Loucy (cell line): ENCODE measurements around the gene CCN2.

Source experiments
- H2AFZ ChIP-seq: fragments of 200-600 bp; sonication (generic); 2 replicates; pipeline ENCODE4 v1.6.0; 2016; ENCODE audit warnings: antibody characterized with exemption, mild to moderate bottlenecking, low read length, moderate library complexity
- H3F3A ChIP-seq: fragments of 200-600 bp; 2 replicates; pipeline ENCODE4 v1.6.0; 2016; ENCODE audit warnings: antibody characterized with exemption, low read depth, mild to moderate bottlenecking
- H3K27me3 ChIP-seq: fragments of 200-600 bp; sonication (generic); 2 replicates; pipeline ENCODE4 v1.6.1; 2014; ENCODE audit warnings: low read length, mild to moderate bottlenecking; ENCODE audit not compliant: insufficient read depth, poor library complexity, severe bottlenecking
- H3K36me3 ChIP-seq: fragments of 200-600 bp; sonication (generic); 2 replicates; pipeline ENCODE4 v1.6.1; 2016; ENCODE audit warnings: low read length; ENCODE audit not compliant: insufficient read depth
- H3K4me1 ChIP-seq: fragments of 200-600 bp; sonication (generic); 2 replicates; pipeline ENCODE4 v1.5.1; 2014; ENCODE audit warnings: low read length, mild to moderate bottlenecking; ENCODE audit not compliant: insufficient read depth, poor library complexity, severe bottlenecking
- H3K4me2 ChIP-seq: fragments of 200-600 bp; sonication (generic); 2 replicates; pipeline ENCODE4 v1.6.0; 2014; ENCODE audit warnings: antibody characterized with exemption, low read length, low read depth, mild to moderate bottlenecking; ENCODE audit not compliant: poor library complexity, severe bottlenecking
- H3K4me3 ChIP-seq: fragments of 200-600 bp; sonication (generic); 2 replicates; pipeline ENCODE4 v1.5.1; 2014; ENCODE audit warnings: low read length, mild to moderate bottlenecking, mixed read lengths; ENCODE audit not compliant: poor library complexity, severe bottlenecking
- H3K79me2 ChIP-seq: fragments of 200-600 bp; sonication (generic); 2 replicates; pipeline ENCODE4 v1.6.1; 2014; ENCODE audit warnings: low read length; ENCODE audit not compliant: insufficient read depth
- H3K9ac ChIP-seq: fragments of 200-600 bp; sonication (generic); 2 replicates; pipeline ENCODE4 v1.6.0; 2014; ENCODE audit warnings: mild to moderate bottlenecking, low read depth, low read length, moderate library complexity; ENCODE audit not compliant: poor library complexity, severe bottlenecking
- H3K9me2 ChIP-seq: fragments of 200-600 bp; sonication (generic); replicated peaks from 2 replicates; pipeline ENCODE4 v1.6.1; 2016; ENCODE audit warnings: low read depth, low read length, mixed read lengths
- H3K9me3 ChIP-seq: fragments of 200-600 bp; sonication (generic); 2 replicates; pipeline ENCODE4 v1.6.1; 2014; ENCODE audit warnings: mild to moderate bottlenecking, antibody characterized with exemption, low read length, low read depth; ENCODE audit not compliant: insufficient read depth
- H4K20me1 ChIP-seq: fragments of 200-600 bp; sonication (generic); 2 replicates; pipeline ENCODE4 v1.6.0; 2014; ENCODE audit warnings: antibody characterized with exemption, low read length, mild to moderate bottlenecking; ENCODE audit not compliant: insufficient read depth, poor library complexity, severe bottlenecking
- EZH2phosphoT487 ChIP-seq: fragments of 200-600 bp; IDR thresholded peaks from 2 replicates; pipeline ENCODE4 v1.6.1; 2018; ENCODE audit warnings: antibody characterized with exemption, mild to moderate bottlenecking, moderate library complexity, borderline replicate concordance
- TF ChIP-seq, protein P1 (sequence below): fragments of 200-600 bp; sonication (generic); conservative IDR thresholded peaks from 2 replicates; pipeline ENCODE4 v1.5.1; 2014; ENCODE audit warnings: mild to moderate bottlenecking, antibody characterized with exemption, low read length

CCN2 gene, protein sequence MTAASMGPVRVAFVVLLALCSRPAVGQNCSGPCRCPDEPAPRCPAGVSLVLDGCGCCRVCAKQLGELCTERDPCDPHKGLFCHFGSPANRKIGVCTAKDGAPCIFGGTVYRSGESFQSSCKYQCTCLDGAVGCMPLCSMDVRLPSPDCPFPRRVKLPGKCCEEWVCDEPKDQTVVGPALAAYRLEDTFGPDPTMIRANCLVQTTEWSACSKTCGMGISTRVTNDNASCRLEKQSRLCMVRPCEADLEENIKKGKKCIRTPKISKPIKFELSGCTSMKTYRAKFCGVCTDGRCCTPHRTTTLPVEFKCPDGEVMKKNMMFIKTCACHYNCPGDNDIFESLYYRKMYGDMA

DNA sequence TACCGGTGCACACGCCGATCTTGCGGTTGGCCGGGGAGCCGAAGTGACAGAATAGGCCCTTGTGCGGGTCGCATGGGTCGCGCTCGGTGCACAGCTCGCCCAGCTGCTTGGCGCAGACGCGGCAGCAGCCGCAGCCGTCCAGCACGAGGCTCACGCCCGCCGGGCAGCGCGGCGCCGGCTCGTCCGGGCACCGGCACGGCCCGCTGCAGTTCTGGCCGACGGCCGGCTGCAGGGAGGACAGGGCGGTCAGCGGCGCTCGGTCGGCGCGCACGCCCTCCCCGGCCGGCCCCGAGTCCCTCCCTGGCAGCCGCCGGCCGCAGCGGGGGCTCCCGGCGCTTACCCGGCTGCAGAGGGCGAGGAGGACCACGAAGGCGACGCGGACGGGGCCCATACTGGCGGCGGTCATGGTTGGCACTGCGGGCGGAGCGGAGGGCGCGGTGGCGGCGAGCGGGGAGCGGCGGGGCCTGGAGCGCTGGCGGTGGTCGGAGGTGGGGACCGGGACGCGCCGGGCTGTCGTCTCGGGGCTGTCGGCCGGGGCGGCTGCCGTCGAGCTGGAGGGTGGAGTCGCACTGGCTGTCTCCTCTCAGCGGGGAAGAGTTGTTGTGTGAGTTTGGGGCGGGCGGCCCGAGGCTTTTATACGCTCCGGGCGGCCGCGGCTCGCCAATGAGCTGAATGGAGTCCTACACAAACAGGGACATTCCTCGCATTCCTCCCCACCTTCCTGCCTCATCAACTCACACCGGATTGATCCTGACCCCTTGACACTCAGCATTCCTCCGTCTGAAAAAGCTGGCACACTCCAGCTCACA is at the start of gene CCN2:
CCN2 (minus strand) TSS at position 606 of the 809 bp plus-strand sequence; CDS start at position 406, 200 bp downstream.
- no peaks in the 10 kb centered on the region for H3F3A ChIP-seq
- no peak within 1 kb of the TSS for H3K9ac ChIP-seq
- no peak for TF ChIP-seq EZH2phosphoT487
- TF ChIP-seq, protein P1, sequence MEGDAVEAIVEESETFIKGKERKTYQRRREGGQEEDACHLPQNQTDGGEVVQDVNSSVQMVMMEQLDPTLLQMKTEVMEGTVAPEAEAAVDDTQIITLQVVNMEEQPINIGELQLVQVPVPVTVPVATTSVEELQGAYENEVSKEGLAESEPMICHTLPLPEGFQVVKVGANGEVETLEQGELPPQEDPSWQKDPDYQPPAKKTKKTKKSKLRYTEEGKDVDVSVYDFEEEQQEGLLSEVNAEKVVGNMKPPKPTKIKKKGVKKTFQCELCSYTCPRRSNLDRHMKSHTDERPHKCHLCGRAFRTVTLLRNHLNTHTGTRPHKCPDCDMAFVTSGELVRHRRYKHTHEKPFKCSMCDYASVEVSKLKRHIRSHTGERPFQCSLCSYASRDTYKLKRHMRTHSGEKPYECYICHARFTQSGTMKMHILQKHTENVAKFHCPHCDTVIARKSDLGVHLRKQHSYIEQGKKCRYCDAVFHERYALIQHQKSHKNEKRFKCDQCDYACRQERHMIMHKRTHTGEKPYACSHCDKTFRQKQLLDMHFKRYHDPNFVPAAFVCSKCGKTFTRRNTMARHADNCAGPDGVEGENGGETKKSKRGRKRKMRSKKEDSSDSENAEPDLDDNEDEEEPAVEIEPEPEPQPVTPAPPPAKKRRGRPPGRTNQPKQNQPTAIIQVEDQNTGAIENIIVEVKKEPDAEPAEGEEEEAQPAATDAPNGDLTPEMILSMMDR, result no peak
- no peaks in the 10 kb centered on the region for H3K36me3 ChIP-seq
- no peaks in the 10 kb centered on the region for H3K79me2 ChIP-seq
- no peaks in the 10 kb centered on the region for H3K4me1 ChIP-seq
- no peaks in the 10 kb centered on the region for H3K9me3 ChIP-seq
- H3K9me2 ChIP-seq, result no peaks in the 10 kb centered on the region
- no peak within 1 kb of the TSS for H2AFZ ChIP-seq
- no peak within 1 kb of the TSS for H3K4me2 ChIP-seq
- no peaks in the 10 kb centered on the region for H4K20me1 ChIP-seq
- H3K4me3 ChIP-seq, result no peak within 1 kb of the TSS
- H3K27me3 ChIP-seq, result no peaks in the 10 kb centered on the region

DNA sequence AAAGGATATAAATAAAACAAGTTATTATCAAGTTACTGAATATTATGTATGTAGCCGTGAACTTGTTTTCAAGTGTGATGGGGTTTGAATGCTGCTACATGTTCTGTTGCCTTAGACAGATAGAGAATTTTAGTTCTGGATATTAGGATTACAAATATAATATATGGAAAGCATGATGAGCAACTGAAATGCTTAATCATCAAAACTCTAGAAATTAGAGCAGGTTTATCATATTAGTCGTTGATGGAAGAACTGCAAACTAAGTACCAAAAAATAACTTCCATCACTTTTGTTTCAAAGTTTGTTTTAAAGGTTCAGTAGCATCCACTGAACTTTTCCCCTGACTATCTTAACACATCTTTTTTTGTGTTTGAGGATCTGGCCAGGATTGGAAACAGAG is 49.1 kb upstream of the CCN2 start:
- no peak overlapping the region for H3K4me2 ChIP-seq
- no peaks in the 10 kb centered on the region; the same call in 1 of the 2 replicates for H3K9me3 ChIP-seq
- H3K27me3 ChIP-seq, result no peaks in the 10 kb centered on the region
- H3K4me1 ChIP-seq, result peaks cover 5% of the 10 kb centered on the region
- no peak overlapping the region for H3K4me3 ChIP-seq
- no peaks in the 10 kb centered on the region for H3K79me2 ChIP-seq
- H3F3A ChIP-seq, result no peaks in the 10 kb centered on the region
- H4K20me1 ChIP-seq, result no peaks in the 10 kb centered on the region
- 0 out of 2 replicates have a peak overlapping the region, but pooled peaks have one; percentile 31 for H2AFZ ChIP-seq
- no peaks in the 10 kb centered on the region for H3K36me3 ChIP-seq
- no peak overlapping the region for H3K9ac ChIP-seq
- no peaks in the 10 kb centered on the region for H3K9me2 ChIP-seq
- no peak for TF ChIP-seq EZH2phosphoT487
- TF ChIP-seq, protein P1, result no peak

DNA sequence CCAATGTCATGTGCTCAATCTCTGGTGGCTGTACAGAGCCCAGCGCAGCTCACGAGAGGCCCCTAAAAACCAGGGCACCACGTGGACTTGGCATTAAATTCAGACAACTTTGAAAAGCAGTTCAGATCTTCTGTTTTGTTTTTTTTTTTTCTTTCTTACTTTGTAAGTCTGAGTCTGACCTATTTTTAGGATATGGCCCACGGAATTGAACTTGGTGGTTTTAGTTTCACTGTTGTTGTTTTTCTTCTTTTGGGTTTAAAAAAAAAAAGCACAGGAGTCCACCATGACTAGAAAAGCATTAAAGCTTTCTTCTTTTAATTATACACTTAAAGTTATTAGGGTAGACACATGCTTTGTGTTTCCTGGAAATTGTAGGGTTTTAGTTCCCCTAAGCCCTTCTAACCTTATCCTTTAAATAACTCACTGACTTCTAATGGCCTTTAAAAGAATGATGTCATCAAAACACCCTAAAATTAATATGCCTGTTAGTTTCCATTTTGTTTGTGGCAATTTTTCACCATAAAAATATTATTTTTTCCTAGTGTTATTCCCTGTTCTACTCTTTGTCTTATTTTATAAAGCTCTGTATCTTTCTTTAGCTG is 48.5 kb upstream of the CCN2 start:
- TF ChIP-seq, protein P1, result no peak
- no peak for TF ChIP-seq EZH2phosphoT487
- Histone ChIP-seq H3K4me1 (peaks cover 5% of the 10 kb centered on the region), H3K4me2 (no peak overlapping the region), H3K9me3 (no peaks in the 10 kb centered on the region; the same call in 1 of the 2 replicates), H3K9me2 (no peaks in the 10 kb centered on the region), H3K36me3 (no peaks in the 10 kb centered on the region), H2AFZ (0 out of 2 replicates have a peak overlapping the region, but pooled peaks have one; percentile 31), H3K9ac (no peak overlapping the region), H3K79me2 (no peaks in the 10 kb centered on the region), H4K20me1 (no peaks in the 10 kb centered on the region), H3K27me3 (no peaks in the 10 kb centered on the region), H3K4me3 (no peak overlapping the region), H3F3A (no peaks in the 10 kb centered on the region)
